Sigmoid colon (tissue), 7 donors: ENCODE measurements around the gene TCF12. TPM values are rescaled to one million over a fixed set of nuclear protein-coding genes. Genes with fewer than 3 reads are reported as not detected.

Source experiments
- DNase-seq: peaks from one replicate; pipeline ENCODE4 v3.0.0-alpha.2; 2019
- H3K27ac ChIP-seq, 4 donors: fragments of 200-600 bp; sonication (generic); one replicate each; pipeline ENCODE4 v1.5.1; 2016 to 2019; ENCODE audit warnings: mild to moderate bottlenecking in 1 of 4
- H3K27me3 ChIP-seq, 3 donors: fragments of 200-600 bp; sonication (generic); one replicate each; pipeline ENCODE4 v1.5.1; 2019; ENCODE audit warnings: mild to moderate bottlenecking in 1 of 3
- H3K36me3 ChIP-seq, 4 donors: fragments of 200-600 bp; sonication (generic); one replicate each; pipeline ENCODE4 v1.5.1; 2016 to 2019
- H3K4me1 ChIP-seq, 4 donors: fragments of 200-600 bp; sonication (generic); one replicate each; pipeline ENCODE4 v1.5.1; 2017 to 2019
- H3K4me3 ChIP-seq, 4 donors: fragments of 200-600 bp; sonication (generic); one replicate each; pipeline ENCODE4 v1.5.1; 2017 to 2019; ENCODE audit warnings: mild to moderate bottlenecking in 2 of 4, moderate library complexity in 1 of 4
- H3K9me3 ChIP-seq, 4 donors: fragments of 200-600 bp in 3 of 4; sonication (generic) in 3 of 4; one replicate each; pipeline versions ENCODE4 v1.5.1 to v1.6.1; 2013 to 2019
- CTCF ChIP-seq, 4 experiments: fragments of 450-650 bp in 3 of 4; fragments of 200-600 bp in 1 of 4; IDR thresholded peaks; one replicate each; pipeline ENCODE4 v1.5.1; 2016 to 2019; ENCODE audit warnings: antibody characterized with exemption in 4 of 4, mild to moderate bottlenecking in 3 of 4, moderate library complexity in 2 of 4
- EP300 ChIP-seq, 4 donors: sonication (generic); formaldehyde crosslinking; IDR thresholded peaks; one replicate each; pipeline ENCODE4 v1.6.1; 2017; ENCODE audit warnings: antibody characterized with exemption in 4 of 4
- POLR2A ChIP-seq, 2 donors: fragments of 450-650 bp; IDR thresholded peaks; one replicate each; pipeline ENCODE4 v1.6.1; 2016; ENCODE audit warnings: antibody characterized with exemption in 2 of 2, mild to moderate bottlenecking in 2 of 2, moderate library complexity in 2 of 2
- POLR2AphosphoS5 ChIP-seq, 4 donors: sonication (generic); formaldehyde crosslinking; IDR thresholded peaks; one replicate each; pipeline ENCODE4 v1.6.1; 2017; ENCODE audit warnings: antibody characterized with exemption in 4 of 4
- WGBS, 2 donors: extraction: QIAGEN DNeasy Blood & Tissue Kit; methylation state at CpG; one replicate each; pipeline ENCODE4 v1.1.7; 2013; 5-methylcytosine and 5-hydroxymethylcytosine counted together
- intact Hi-C: fragments of 100-400 bp; cut with DNase I; formaldehyde crosslinking; loops from one replicate; pipeline ENCODE4 v1.15.1; 2023
- polyA plus RNA-seq, 3 donors: library from polyadenylated mRNA; stranded (reverse); fragments of 200-250 nt; gene quantifications; one replicate each; pipeline ENCODE4 v1.2.3, GENCODE V29; 2013
- total RNA-seq, 4 donors: library from RNA; depleted of rRNA; stranded (reverse); fragments of >200 nt; gene quantifications; one replicate each; pipeline ENCODE4 v1.1.0, GENCODE V29; 2016
- donor health status: healthy with polysubstance abuse.
- donor health status: Bipolar disorder and iron deficiency.
- donor health status: healthy.

TCF12 gene
- total and polyA plus RNA-seq, 7 donors = 13.2 to 147 (median 77.8) TPM

- H3K36me3 ChIP-seq = no peaks in the 10 kb centered on the region
- no peak for TF ChIP-seq POLR2AphosphoS5 (IDR thresholded peaks at IDR 0.05)
- no peak for TF ChIP-seq EP300 (IDR thresholded peaks at IDR 0.05)
- no peak for TF ChIP-seq POLR2A (IDR thresholded peaks at IDR 0.05)
- TF ChIP-seq CTCF (IDR thresholded peaks at IDR 0.05) = no peak
- no peak overlapping the region for H3K4me3 ChIP-seq
- no peak for DNase-seq
- peaks cover 0 to under 1% (median 0%) of the 10 kb centered on the region in 4 donors for H3K4me1 ChIP-seq
- no peak overlapping the region for H3K27ac ChIP-seq
- WGBS, 2 donors = 72 to 79% methylated on average over 11 of the region's 11 CpGs
- H3K9me3 ChIP-seq = no peaks in the 10 kb centered on the region
- intact Hi-C loops = no loop called here
- H3K27me3 ChIP-seq = no peaks in the 10 kb centered on the region
Measured at GRCh38 chr15:57205027-57205855, 286.8 kb downstream of the TCF12 start.

GRCh38 chr15:57205996-57206395 is 287.6 kb downstream of the TCF12 start:
- Histone ChIP-seq H3K27me3 (no peaks in the 10 kb centered on the region), H3K4me1 (peaks cover 0 to 8% (median 0%) of the 10 kb centered on the region in 4 donors), H3K4me3 (no peak overlapping the region), H3K36me3 (no peaks in the 10 kb centered on the region), H3K9me3 (no peaks in the 10 kb centered on the region), H3K27ac (no peak overlapping the region)
- 25 to 71% methylated on average over 3 of the region's 3 CpGs for WGBS, 2 donors
- TF ChIP-seq POLR2A (IDR thresholded peaks at IDR 0.05) (no peak), POLR2AphosphoS5 (IDR thresholded peaks at IDR 0.05) (no peak), EP300 (IDR thresholded peaks at IDR 0.05) (no peak), CTCF (IDR thresholded peaks at IDR 0.05) (no peak)
- DNase-seq = no peak
- intact Hi-C loops = no loop called here

- DNase-seq = no peak
- no peak overlapping the region for H3K27ac ChIP-seq
- H3K36me3 ChIP-seq = no peaks in the 10 kb centered on the region
- TF ChIP-seq POLR2AphosphoS5 (IDR thresholded peaks at IDR 0.05) (no peak), CTCF (IDR thresholded peaks at IDR 0.05) (peak in 3 of 4 experiments; percentile 32 to 47 (median 46))
- no peak overlapping the region for H3K4me3 ChIP-seq
- WGBS, 2 donors = 13 to 35% methylated on average over 4 of the region's 4 CpGs
- H3K27me3 ChIP-seq = no peaks in the 10 kb centered on the region
- intact Hi-C loops = loop anchor here (5.0 to 10.0 kb wide), 2 partner anchors 297 to 719 kb away; partner anchors contain the start of gene TCF12
- peaks cover 0 to 58% (median 31%) of the 10 kb centered on the region in 4 donors for H3K4me1 ChIP-seq
- H3K9me3 ChIP-seq = no peaks in the 10 kb centered on the region
Measured at GRCh38 chr15:57213862-57214261, 295.4 kb downstream of the TCF12 start.

- no peaks in the 10 kb centered on the region for H3K27me3 ChIP-seq
- TF ChIP-seq POLR2AphosphoS5 (IDR thresholded peaks at IDR 0.05) (no peak), POLR2A (IDR thresholded peaks at IDR 0.05) (no peak), CTCF (IDR thresholded peaks at IDR 0.05) (no peak), EP300 (IDR thresholded peaks at IDR 0.05) (no peak)
- H3K27ac ChIP-seq = peak overlapping the region in 3 of 4 donors; percentile 8 to 31 (median 8)
- H3K36me3 ChIP-seq = no peaks in the 10 kb centered on the region
- peaks cover 0 to 71% (median 39%) of the 10 kb centered on the region in 4 donors for H3K4me1 ChIP-seq
- H3K4me3 ChIP-seq = no peak overlapping the region
- no peak for DNase-seq
- intact Hi-C loops = loop anchor here (5.0 to 10.0 kb wide), 2 partner anchors 393 to 721 kb away; no protein-coding TSS in a partner anchor
- 43 to 61% methylated on average over 3 of the region's 3 CpGs for WGBS, 2 donors
- no peaks in the 10 kb centered on the region for H3K9me3 ChIP-seq
Measured at GRCh38 chr15:57215326-57215725, 296.9 kb downstream of the TCF12 start.
